CD14-positive monocyte (primary cell): ENCODE measurements around the gene OR51D1. TPM values are rescaled to one million over a fixed set of nuclear protein-coding genes. Genes with fewer than 3 reads are reported as not detected.

Experiments
- DNase-seq, 3 donors: peaks; one replicate each; pipeline ENCODE4 v3.0.0-alpha.2; 2011 to 2022
- H2AFZ ChIP-seq: 2 replicates; pipeline ENCODE4 v1.6.0; 2012; ENCODE audit warnings: mild to moderate bottlenecking, low read depth, low read length, inconsistent platforms; ENCODE audit not compliant: insufficient read depth, poor library complexity, severe bottlenecking
- H3K27ac ChIP-seq, 2 donors: 1 replicate in 1 of 2; 2 replicates in 1 of 2; pipeline ENCODE4 v1.5.1; 2012 to 2013; ENCODE audit warnings: low read length in 2 of 2, control low read depth in 1 of 2, inconsistent platforms in 1 of 2, low read depth in 1 of 2, mild to moderate bottlenecking in 1 of 2
- H3K27me3 ChIP-seq, 2 donors: one replicate each; pipeline versions ENCODE4 v1.6.0 to v1.6.1; 2011 to 2013; ENCODE audit warnings: low read length in 2 of 2; ENCODE audit not compliant: control insufficient read depth in 2 of 2, insufficient read depth in 2 of 2
- H3K36me3 ChIP-seq, 2 donors: replicated peaks in 1 of 2; 1 replicate in 1 of 2; 2 replicates in 1 of 2; pipeline versions ENCODE4 v1.5.1 to v1.6.1; 2012 to 2013; ENCODE audit warnings: low read length in 2 of 2, control low read depth in 1 of 2, inconsistent platforms in 1 of 2, mild to moderate bottlenecking in 1 of 2; ENCODE audit not compliant: insufficient read depth in 2 of 2, control insufficient read depth in 1 of 2
- H3K4me1 ChIP-seq, 2 donors: 1 replicate in 1 of 2; 2 replicates in 1 of 2; pipeline versions ENCODE4 v1.5.1 to v1.6.1; 2012 to 2013; ENCODE audit warnings: low read length in 2 of 2, control low read depth in 1 of 2, inconsistent platforms in 1 of 2, mild to moderate bottlenecking in 1 of 2, moderate library complexity in 1 of 2; ENCODE audit not compliant: insufficient read depth in 2 of 2, control insufficient read depth in 1 of 2
- H3K4me2 ChIP-seq: replicated peaks from 2 replicates; pipeline ENCODE3; 2012; ENCODE audit warnings: low read length, moderate library complexity, mild to moderate bottlenecking; ENCODE audit not compliant: poor library complexity, severe bottlenecking; ENCODE audit errors: extremely low read depth
- H3K4me3 ChIP-seq, 3 experiments: fragments of 200-600 bp in 1 of 3; sonication (generic) in 1 of 3; replicated peaks in 1 of 3; 1 replicate in 2 of 3; 2 replicates in 1 of 3; pipeline ENCODE4 v1.5.1; 2011 to 2013; ENCODE audit warnings: low read length in 3 of 3, mild to moderate bottlenecking in 3 of 3, control low read depth in 2 of 3, low read depth in 2 of 3, inconsistent platforms in 1 of 3, moderate library complexity in 1 of 3
- H3K79me2 ChIP-seq: 2 replicates; pipeline ENCODE4 v1.6.0; 2012; ENCODE audit warnings: mild to moderate bottlenecking, control low read depth, inconsistent platforms, low read length, moderate library complexity; ENCODE audit not compliant: insufficient read depth
- H3K9ac ChIP-seq: 2 replicates; pipeline ENCODE4 v1.6.0; 2017; ENCODE audit warnings: low read length, mild to moderate bottlenecking; ENCODE audit not compliant: insufficient read depth, poor library complexity, severe bottlenecking
- H3K9me3 ChIP-seq, 2 donors: replicated peaks in 1 of 2; 1 replicate in 1 of 2; 2 replicates in 1 of 2; pipeline versions ENCODE4 v1.5.1 to v1.6.1; 2012 to 2013; ENCODE audit warnings: low read length in 2 of 2, control low read depth in 1 of 2; ENCODE audit not compliant: control insufficient read depth in 1 of 2, insufficient read depth in 1 of 2
- H4K20me1 ChIP-seq: 2 replicates; pipeline ENCODE4 v1.6.0; 2012; ENCODE audit warnings: mild to moderate bottlenecking, low read length, control low read depth, moderate library complexity; ENCODE audit not compliant: insufficient read depth
- H3K27ac Mint-ChIP-seq, 7 donors: one replicate each; pipeline ENCODE4 v1.8.0; 2020; ENCODE audit warnings: mild to moderate bottlenecking in 7 of 7, mixed read lengths in 7 of 7, moderate library complexity in 6 of 7, inconsistent platforms in 2 of 7
- H3K27me3 Mint-ChIP-seq, 3 donors: one replicate each; pipeline ENCODE4 v1.8.0; 2021 to 2022; ENCODE audit warnings: low read depth in 3 of 3, mild to moderate bottlenecking in 3 of 3, mixed read lengths in 3 of 3, moderate library complexity in 3 of 3, inconsistent platforms in 1 of 3
- H3K36me3 Mint-ChIP-seq, 2 donors: one replicate each; pipeline ENCODE4 v1.8.0; 2020; ENCODE audit warnings: mixed read lengths in 2 of 2, inconsistent platforms in 1 of 2, mild to moderate bottlenecking in 1 of 2
- H3K4me1 Mint-ChIP-seq: one replicate; pipeline ENCODE4 v1.8.0; 2020; ENCODE audit warnings: mild to moderate bottlenecking, mixed read lengths
- H3K4me3 Mint-ChIP-seq, 2 donors: one replicate each; pipeline ENCODE4 v1.8.0; 2020; ENCODE audit warnings: mild to moderate bottlenecking in 2 of 2, mixed read lengths in 2 of 2, moderate library complexity in 1 of 2
- H3K9me3 Mint-ChIP-seq, 7 donors: one replicate each; pipeline ENCODE4 v1.8.0; 2020 to 2022; ENCODE audit warnings: mixed read lengths in 7 of 7, mild to moderate bottlenecking in 6 of 7, moderate library complexity in 6 of 7, inconsistent platforms in 2 of 7
- WGBS: methylation state at CpG from one replicate; pipeline ENCODE4 v1.1.5; 2013; ENCODE audit warnings: missing lambda C conversion rate; ENCODE audit not compliant: insufficient coverage; 5-methylcytosine and 5-hydroxymethylcytosine counted together
- intact Hi-C, 2 donors: fragments of 100-400 bp; cut with micrococcal nuclease; formaldehyde crosslinking; loops; one replicate each; pipeline versions ENCODE4 v1.15.0 to v1.15.1; 2023
- polyA plus RNA-seq, 3 donors: library from polyadenylated mRNA; depleted of rRNA in 1 of 3; unstranded in 2 of 3; stranded (reverse) in 1 of 3; fragments of 300-500 nt in 2 of 3; fragments of >200 nt in 1 of 3; fragmentation: Illumina TruSeq in 2 of 3; gene quantifications; 1 replicate in 2 of 3; 2 replicates in 1 of 3; pipeline ENCODE4 v1.2.3, GENCODE V29; 2012 to 2021
- TF ChIP-seq, protein P1 (sequence below): fragments of 200-600 bp; IDR thresholded peaks from one replicate; pipeline ENCODE4 v1.8.0; 2022; ENCODE audit warnings: antibody characterized with exemption, mild to moderate bottlenecking

The OR51D1 gene
- polyA plus RNA-seq, 3 donors: not detected

DNA sequence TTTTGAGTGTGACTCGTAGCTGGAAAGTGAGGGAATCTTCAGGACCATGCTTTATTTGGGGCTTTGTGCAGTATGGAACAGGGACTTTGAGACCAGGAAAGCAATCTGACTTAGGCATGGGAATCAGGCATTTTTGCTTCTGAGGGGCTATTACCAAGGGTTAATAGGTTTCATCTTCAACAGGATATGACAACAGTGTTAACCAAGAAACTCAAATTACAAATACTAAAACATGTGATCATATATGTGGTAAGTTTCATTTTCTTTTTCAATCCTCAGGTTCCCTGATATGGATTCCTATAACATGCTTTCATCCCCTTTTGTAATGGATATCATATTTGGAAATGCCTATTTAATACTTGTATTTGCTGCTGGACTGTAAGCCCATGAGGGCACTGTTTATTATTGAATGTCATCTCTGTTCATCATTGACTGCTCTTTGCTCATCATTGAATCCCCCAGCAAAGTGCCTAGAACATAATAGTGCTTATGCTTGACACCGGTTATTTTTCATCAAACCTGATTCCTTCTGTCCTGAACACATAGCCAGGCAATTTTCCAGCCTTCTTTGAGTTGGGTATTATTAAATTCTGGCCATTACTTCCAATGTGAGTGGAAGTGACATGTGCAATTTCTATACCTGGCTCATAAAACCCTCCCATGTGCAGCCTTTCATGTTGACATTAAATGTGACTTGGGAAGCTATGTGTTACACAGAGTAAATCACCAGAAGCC, 17.5 kb downstream of the OR51D1 start:
- H3K27ac ChIP-seq: no peak overlapping the region
- Mint-ChIP-seq H3K27me3 (peaks cover 0 to 3% (median 0%) of the 10 kb centered on the region in 3 donors), H3K9me3 (peaks cover 0 to 7% (median 2%) of the 10 kb centered on the region in 7 donors), H3K36me3 (no peaks in the 10 kb centered on the region), H3K4me1 (no peaks in the 10 kb centered on the region), H3K27ac (no peak overlapping the region), H3K4me3 (no peak overlapping the region)
- H4K20me1 ChIP-seq: no peaks in the 10 kb centered on the region
- no peaks in the 10 kb centered on the region for H3K79me2 ChIP-seq
- H3K4me2 ChIP-seq: no peak overlapping the region
- TF ChIP-seq, protein P1, sequence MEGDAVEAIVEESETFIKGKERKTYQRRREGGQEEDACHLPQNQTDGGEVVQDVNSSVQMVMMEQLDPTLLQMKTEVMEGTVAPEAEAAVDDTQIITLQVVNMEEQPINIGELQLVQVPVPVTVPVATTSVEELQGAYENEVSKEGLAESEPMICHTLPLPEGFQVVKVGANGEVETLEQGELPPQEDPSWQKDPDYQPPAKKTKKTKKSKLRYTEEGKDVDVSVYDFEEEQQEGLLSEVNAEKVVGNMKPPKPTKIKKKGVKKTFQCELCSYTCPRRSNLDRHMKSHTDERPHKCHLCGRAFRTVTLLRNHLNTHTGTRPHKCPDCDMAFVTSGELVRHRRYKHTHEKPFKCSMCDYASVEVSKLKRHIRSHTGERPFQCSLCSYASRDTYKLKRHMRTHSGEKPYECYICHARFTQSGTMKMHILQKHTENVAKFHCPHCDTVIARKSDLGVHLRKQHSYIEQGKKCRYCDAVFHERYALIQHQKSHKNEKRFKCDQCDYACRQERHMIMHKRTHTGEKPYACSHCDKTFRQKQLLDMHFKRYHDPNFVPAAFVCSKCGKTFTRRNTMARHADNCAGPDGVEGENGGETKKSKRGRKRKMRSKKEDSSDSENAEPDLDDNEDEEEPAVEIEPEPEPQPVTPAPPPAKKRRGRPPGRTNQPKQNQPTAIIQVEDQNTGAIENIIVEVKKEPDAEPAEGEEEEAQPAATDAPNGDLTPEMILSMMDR: no peak
- intact Hi-C loops: loop anchor here in 1 of 2 donors (10.0 kb wide), 1 partner anchor 1140 kb away; the partner anchor contains the start of gene OR52N1
- DNase-seq: no peak
- H3K4me3 ChIP-seq: no peak overlapping the region
- 69% methylated on average over 1 of the region's 2 CpGs for WGBS
- no peaks in the 10 kb centered on the region for H3K4me1 ChIP-seq
- no peak overlapping the region for H2AFZ ChIP-seq
- H3K9ac ChIP-seq: no peak overlapping the region
- no peaks in the 10 kb centered on the region for H3K36me3 ChIP-seq
- no peaks in the 10 kb centered on the region for H3K9me3 ChIP-seq
- H3K27me3 ChIP-seq: no peaks in the 10 kb centered on the region

DNA sequence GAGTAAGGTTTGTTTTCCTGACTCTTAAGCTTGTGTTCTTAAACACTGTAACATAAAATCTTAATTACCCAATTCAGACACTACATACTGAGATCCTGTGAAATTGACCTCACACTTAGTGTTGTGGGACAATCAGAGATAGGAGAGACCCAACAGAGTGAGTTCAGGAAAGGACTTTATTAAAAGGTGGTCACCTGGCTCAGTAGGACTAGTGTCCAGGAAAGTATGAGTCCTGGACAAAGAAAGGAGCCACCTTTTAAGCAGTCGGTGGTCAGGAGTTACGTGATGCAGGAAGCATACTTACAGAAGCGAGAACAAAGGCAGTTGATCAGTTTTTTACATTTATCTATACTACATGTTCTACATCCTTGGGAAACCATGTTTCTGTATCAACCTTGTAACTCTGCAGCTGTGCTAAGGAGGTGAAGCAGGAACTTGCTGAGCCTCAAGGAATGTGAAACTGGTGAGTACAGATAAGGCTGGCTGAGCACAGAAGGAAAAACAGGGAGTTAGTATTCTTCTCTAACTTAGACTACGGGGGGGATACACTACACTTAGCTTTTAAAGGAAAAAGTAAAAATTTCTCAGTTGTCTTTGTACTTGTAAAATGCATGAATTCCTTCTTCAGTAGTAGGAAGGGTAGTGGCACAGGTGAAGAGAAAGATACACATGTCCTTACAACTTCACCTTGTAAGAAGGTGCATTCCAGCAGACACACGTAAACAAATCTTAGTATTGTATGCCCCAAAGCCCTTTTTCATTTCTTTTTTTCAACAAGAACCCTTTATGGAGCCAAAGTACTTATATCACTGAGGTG, 21.6 kb downstream of the OR51D1 start:
- Mint-ChIP-seq H3K4me1 (no peaks in the 10 kb centered on the region), H3K4me3 (no peak overlapping the region), H3K27ac (no peak overlapping the region), H3K36me3 (no peaks in the 10 kb centered on the region), H3K9me3 (peaks cover 0 to 4% (median 0%) of the 10 kb centered on the region in 7 donors), H3K27me3 (peaks cover 0 to 8% (median 4%) of the 10 kb centered on the region in 3 donors)
- intact Hi-C loops: loop anchor here in 1 of 2 donors (10.0 kb wide), 1 partner anchor 1136 kb away; the partner anchor contains the start of gene OR52N1
- WGBS: no CpG with 5 or more reads among the region's 5 CpGs
- Histone ChIP-seq H3K4me2 (no peak overlapping the region), H3K4me1 (no peaks in the 10 kb centered on the region), H3K27me3 (no peaks in the 10 kb centered on the region), H3K4me3 (no peak overlapping the region), H4K20me1 (no peaks in the 10 kb centered on the region), H3K36me3 (no peaks in the 10 kb centered on the region), H3K9ac (no peak overlapping the region), H3K27ac (no peak overlapping the region), H3K79me2 (no peaks in the 10 kb centered on the region), H3K9me3 (no peaks in the 10 kb centered on the region), H2AFZ (no peak overlapping the region)
- no peak for DNase-seq
- TF ChIP-seq, protein P1: no peak
